HG03342 (cell line): Measurements from ENCODE around the gene IGFLR1.
"Not testable (repeated sequence)": the region's sequence is repeated elsewhere in the genome, so short reads cannot be mapped to it uniquely, and the experiment has no call there.

Experiments used
- ATAC-seq: cut with Tn5 transposase; IDR thresholded peaks from one replicate; pipeline ENCODE4 v1.9.1; 2021; ENCODE audit warnings: mild to moderate bottlenecking, moderate library complexity; ENCODE audit not compliant: unreplicated experiment

Gene IGFLR1

GRCh38 chr19:35777961-35778360 lies 35.7 kb upstream of the IGFLR1 start:
- ATAC-seq: no peak

GRCh38 chr19:35777086-35777841 lies 35.0 kb upstream of the IGFLR1 start:
- no peak for ATAC-seq

GRCh38 chr19:35776102-35776788 lies 34.0 kb upstream of the IGFLR1 start:
- ATAC-seq: no peak

GRCh38 chr19:35775298-35776101 lies 33.2 kb upstream of the IGFLR1 start, which contains the start of gene ARHGAP33:
ARHGAP33 (plus strand) TSS chr19:35775564; CDS start chr19:35775659, 95 bp downstream.
- ATAC-seq: peak; percentile 90

GRCh38 chr19:35775046-35775297 lies 32.7 kb upstream of the IGFLR1 start:
- ATAC-seq: no peak

GRCh38 chr19:35774274-35775045 lies 32.2 kb upstream of the IGFLR1 start:
- ATAC-seq: no peak

- no peak for ATAC-seq
Measured at GRCh38 chr19:35773020-35773806, 31.0 kb upstream of the IGFLR1 start.

- not testable (repeated sequence) for ATAC-seq
Measured at GRCh38 chr19:35772362-35772761, 30.1 kb upstream of the IGFLR1 start.

GRCh38 chr19:35768082-35768421 lies 25.8 kb upstream of the IGFLR1 start:
- ATAC-seq: no peak

- ATAC-seq: no peak
Measured at GRCh38 chr19:35767288-35768081, 25.2 kb upstream of the IGFLR1 start.

- no peak for ATAC-seq
Measured at GRCh38 chr19:35766571-35767104, 24.4 kb upstream of the IGFLR1 start.

- no peak for ATAC-seq
Measured at GRCh38 chr19:35764432-35765315, 22.4 kb upstream of the IGFLR1 start.

GRCh38 chr19:35760711-35761349 lies 18.6 kb upstream of the IGFLR1 start:
- no peak for ATAC-seq

GRCh38 chr19:35759697-35760096 lies 17.4 kb upstream of the IGFLR1 start:
- no peak for ATAC-seq

GRCh38 chr19:35757749-35758608 lies 15.7 kb upstream of the IGFLR1 start, which contains the start of gene PROSER3:
PROSER3 (plus strand) TSS chr19:35758176; CDS start chr19:35758216, 40 bp downstream.
- ATAC-seq: peak; percentile 94

GRCh38 chr19:35757231-35757748 lies 15.0 kb upstream of the IGFLR1 start:
- peak; percentile 9 for ATAC-seq
